ENCODE data around the gene NFIA.

NFIA gene

GRCh38 chr1:61280452-61280851 is 198.1 kb downstream of the NFIA start:
- DNase-seq = no peak

GRCh38 chr1:61282387-61282786 is 200.0 kb downstream of the NFIA start:
- no peak for DNase-seq

- DNase-seq = no peak
Observed at GRCh38 chr1:61284248-61284854, 202.0 kb downstream of the NFIA start.

GRCh38 chr1:61284936-61285335 is 202.6 kb downstream of the NFIA start:
- no peak for DNase-seq

GRCh38 chr1:61285371-61285885 is 203.1 kb downstream of the NFIA start:
- DNase-seq = no peak

- no peak for DNase-seq
Observed at GRCh38 chr1:61287014-61287413, 204.7 kb downstream of the NFIA start.

GRCh38 chr1:61287734-61288133 is 205.4 kb downstream of the NFIA start:
- no peak for DNase-seq

- no peak for DNase-seq
Observed at GRCh38 chr1:61289232-61290098, 207.1 kb downstream of the NFIA start.

- DNase-seq = no peak
Observed at GRCh38 chr1:61290525-61290924, 208.2 kb downstream of the NFIA start.

GRCh38 chr1:61293197-61293596 is 210.8 kb downstream of the NFIA start:
- DNase-seq = no peak

- DNase-seq = no peak
Observed at GRCh38 chr1:61293986-61294504, 211.7 kb downstream of the NFIA start.

- DNase-seq = no peak
Observed at GRCh38 chr1:61294930-61295329, 212.6 kb downstream of the NFIA start.

GRCh38 chr1:61295818-61296537 is 213.6 kb downstream of the NFIA start:
- DNase-seq = no peak

GRCh38 chr1:61297887-61298286 is 215.5 kb downstream of the NFIA start:
- DNase-seq = no peak

- no peak for DNase-seq
Observed at GRCh38 chr1:61299463-61299862, 217.1 kb downstream of the NFIA start.

GRCh38 chr1:61300899-61301298 is 218.5 kb downstream of the NFIA start:
- no peak for DNase-seq

- DNase-seq = no peak
Observed at GRCh38 chr1:61301824-61302657, 219.7 kb downstream of the NFIA start.

GRCh38 chr1:61307422-61308142 is 225.2 kb downstream of the NFIA start:
- no peak for DNase-seq

GRCh38 chr1:61310057-61310456 is 227.7 kb downstream of the NFIA start:
- DNase-seq = no peak

GRCh38 chr1:61310538-61310937 is 228.2 kb downstream of the NFIA start:
- no peak for DNase-seq

- DNase-seq = no peak
Observed at GRCh38 chr1:61313906-61314422, 231.6 kb downstream of the NFIA start.

All from stimulated activated CD4-positive, alpha-beta T cell treated with anti-CD3 and anti-CD28 coated beads, Interleukin-2, amount 100 ng/mL, for 24 hours (primary cell).